HUES6 (cell line): Measurements from ENCODE around the gene ZBTB20.

Source experiments
- H3K27ac ChIP-seq: 2 replicates; pipeline ENCODE4 v1.7.0; 2013; ENCODE audit warnings: low read depth, mild to moderate bottlenecking, low read length, inconsistent platforms
- H3K27me3 ChIP-seq: 2 replicates; pipeline ENCODE4 v1.6.1; 2013; ENCODE audit warnings: low read length; ENCODE audit not compliant: control insufficient read depth, insufficient read depth
- H3K36me3 ChIP-seq: 2 replicates; pipeline ENCODE4 v1.6.1; 2013; ENCODE audit warnings: low read length; ENCODE audit not compliant: control insufficient read depth, insufficient read depth
- H3K4me1 ChIP-seq: 2 replicates; pipeline ENCODE4 v1.6.1; 2013; ENCODE audit warnings: low read length; ENCODE audit not compliant: control insufficient read depth, insufficient read depth
- H3K4me3 ChIP-seq: 2 replicates; pipeline ENCODE4 v1.5.1; 2013; ENCODE audit warnings: low read depth, low read length
- H3K9ac ChIP-seq: one replicate; pipeline ENCODE4 v1.6.1; 2013; ENCODE audit warnings: mild to moderate bottlenecking, low read length
- H3K9me3 ChIP-seq: 2 replicates; pipeline ENCODE4 v1.6.1; 2013; ENCODE audit warnings: low read depth, low read length; ENCODE audit not compliant: control insufficient read depth, insufficient read depth

Gene ZBTB20

DNA sequence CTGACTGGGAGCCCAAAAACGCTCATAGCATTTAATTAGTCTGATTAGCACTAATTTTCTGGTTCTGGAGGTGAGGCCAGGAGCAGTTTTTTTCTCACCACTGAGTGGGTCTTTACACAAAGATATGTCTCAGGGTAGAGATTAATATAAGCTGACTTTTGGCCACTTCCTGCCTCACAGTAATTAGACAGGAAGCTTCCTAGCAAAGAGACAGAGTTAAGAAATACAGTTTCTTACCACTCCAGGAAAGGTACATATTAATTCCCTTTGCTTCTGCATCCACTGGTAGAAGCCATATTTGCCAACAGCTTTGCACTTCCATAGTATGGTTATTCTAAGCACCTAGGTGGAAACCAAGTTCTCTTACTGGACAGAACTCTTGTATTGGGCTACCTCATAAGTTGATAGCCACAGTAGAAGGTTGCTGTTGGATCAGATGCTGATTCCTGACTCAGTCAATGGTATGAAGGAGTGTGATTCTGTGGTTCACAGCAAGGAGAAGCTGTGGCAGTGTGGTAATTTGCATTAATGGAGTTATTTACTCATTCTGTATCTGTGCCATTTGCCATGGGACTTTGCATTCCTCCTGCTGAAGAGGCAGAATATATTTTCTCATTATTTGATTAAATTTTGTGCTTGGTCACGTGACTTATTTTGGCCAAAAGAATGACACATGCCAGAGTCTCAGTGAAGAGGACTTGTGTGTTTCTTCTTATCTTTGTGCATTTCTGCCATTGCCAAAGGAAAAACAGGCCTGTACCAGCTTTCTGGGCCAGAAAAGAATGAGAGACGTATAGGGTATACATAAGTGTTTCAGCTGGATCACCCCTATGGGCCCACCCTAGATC, 17.5 kb upstream of the ZBTB20 start:
- Histone ChIP-seq H3K27ac (no peak overlapping the region), H3K9ac (no peak overlapping the region), H3K27me3 (no peaks in the 10 kb centered on the region), H3K36me3 (no peaks in the 10 kb centered on the region), H3K4me1 (no peaks in the 10 kb centered on the region), H3K9me3 (no peaks in the 10 kb centered on the region), H3K4me3 (no peak overlapping the region)

DNA sequence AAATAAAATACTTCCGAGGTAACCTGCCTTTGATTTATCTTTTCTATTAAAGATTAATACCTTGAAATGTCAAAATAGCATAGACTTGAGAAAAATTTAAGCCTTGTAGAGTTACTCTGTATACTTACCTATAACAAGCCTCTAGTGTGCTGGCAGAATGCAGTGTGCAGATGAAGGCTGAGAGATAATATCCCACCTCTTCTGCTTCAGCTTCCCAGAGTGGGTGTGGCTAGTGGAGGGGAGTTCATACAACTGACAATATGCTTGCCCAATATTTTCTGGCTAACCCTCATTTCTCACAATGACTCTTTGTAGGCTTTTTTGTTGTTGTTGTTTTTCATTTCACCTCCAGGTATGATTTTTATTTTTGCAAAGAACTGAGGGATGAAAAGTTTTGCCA, 15.7 kb upstream of the ZBTB20 start:
- no peak overlapping the region for H3K9ac ChIP-seq
- no peaks in the 10 kb centered on the region for H3K36me3 ChIP-seq
- H3K27ac ChIP-seq = no peak overlapping the region
- H3K27me3 ChIP-seq = no peaks in the 10 kb centered on the region
- no peak overlapping the region for H3K4me3 ChIP-seq
- peaks cover 15% of the 10 kb centered on the region for H3K9me3 ChIP-seq
- no peaks in the 10 kb centered on the region for H3K4me1 ChIP-seq

GRCh38 chr3:115161866-115162265, 14.8 kb upstream of the ZBTB20 start:
- H3K9me3 ChIP-seq = peaks cover 19% of the 10 kb centered on the region
- no peak overlapping the region for H3K9ac ChIP-seq
- H3K27me3 ChIP-seq = no peaks in the 10 kb centered on the region
- no peak overlapping the region for H3K4me3 ChIP-seq
- H3K36me3 ChIP-seq = no peaks in the 10 kb centered on the region
- no peak overlapping the region for H3K27ac ChIP-seq
- H3K4me1 ChIP-seq = no peaks in the 10 kb centered on the region

DNA sequence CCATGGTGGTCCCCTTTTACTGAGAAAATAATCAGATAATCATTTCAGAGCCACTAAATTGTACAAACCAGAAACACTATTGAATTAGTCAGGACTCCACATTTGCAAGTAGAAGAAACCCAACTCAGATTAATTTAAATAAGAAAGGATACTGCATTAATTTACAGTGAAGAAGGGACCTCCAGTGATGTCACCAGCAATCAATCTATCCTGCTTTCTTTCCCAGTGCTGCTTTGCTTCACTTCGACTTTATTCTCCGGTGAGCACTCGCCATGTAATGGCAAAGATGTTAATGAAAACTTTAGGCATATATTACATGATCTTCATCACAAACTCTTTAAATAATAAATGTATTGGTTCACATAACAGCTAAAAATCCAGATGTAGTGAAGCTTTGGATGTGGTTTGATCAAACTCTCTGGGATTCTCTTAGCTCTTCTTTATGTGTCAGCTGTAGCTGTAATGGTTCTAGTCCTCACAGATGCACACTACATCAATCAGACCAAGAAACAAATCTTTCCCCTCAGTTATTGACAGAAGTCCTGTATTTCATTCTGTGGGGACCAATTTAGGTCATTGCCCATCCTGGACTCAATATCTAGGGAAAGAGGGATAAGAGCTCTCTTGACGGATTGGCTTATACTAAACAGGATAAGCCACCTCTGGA, 14.2 kb upstream of the ZBTB20 start:
- peaks cover 19% of the 10 kb centered on the region for H3K9me3 ChIP-seq
- no peak overlapping the region for H3K4me3 ChIP-seq
- no peak overlapping the region for H3K27ac ChIP-seq
- peaks cover 4% of the 10 kb centered on the region for H3K4me1 ChIP-seq
- H3K9ac ChIP-seq = no peak overlapping the region
- H3K36me3 ChIP-seq = no peaks in the 10 kb centered on the region
- H3K27me3 ChIP-seq = no peaks in the 10 kb centered on the region

- H3K36me3 ChIP-seq = no peaks in the 10 kb centered on the region
- H3K9me3 ChIP-seq = peaks cover 19% of the 10 kb centered on the region
- H3K9ac ChIP-seq = no peak overlapping the region
- H3K4me1 ChIP-seq = peaks cover 8% of the 10 kb centered on the region
- no peaks in the 10 kb centered on the region for H3K27me3 ChIP-seq
- H3K27ac ChIP-seq = no peak overlapping the region
- no peak overlapping the region for H3K4me3 ChIP-seq
Measured at GRCh38 chr3:115160295-115160694, 13.2 kb upstream of the ZBTB20 start.

- no peak overlapping the region for H3K4me3 ChIP-seq
Measured at GRCh38 chr3:115156046-115156654, 9.1 kb upstream of the ZBTB20 start.

GRCh38 chr3:115154611-115155010, 7.5 kb upstream of the ZBTB20 start:
- Histone ChIP-seq H3K9me3 (peaks cover 22% of the 10 kb centered on the region), H3K4me1 (peaks cover 8% of the 10 kb centered on the region), H3K36me3 (no peaks in the 10 kb centered on the region), H3K4me3 (no peak overlapping the region), H3K27ac (no peak overlapping the region), H3K9ac (no peak overlapping the region), H3K27me3 (no peaks in the 10 kb centered on the region)

More at GRCh38 chr3:115156046-115156654, 9.1 kb upstream of the ZBTB20 start:
- Histone ChIP-seq H3K4me1 (peaks cover 8% of the 10 kb centered on the region), H3K36me3 (no peaks in the 10 kb centered on the region), H3K9ac (no peak overlapping the region), H3K27me3 (no peaks in the 10 kb centered on the region), H3K9me3 (peaks cover 22% of the 10 kb centered on the region), H3K27ac (no peak overlapping the region)

GRCh38 chr3:115151921-115152320, 4.8 kb upstream of the ZBTB20 start:
- H3K36me3 ChIP-seq = no peaks in the 10 kb centered on the region
- peaks cover 11% of the 10 kb centered on the region for H3K4me1 ChIP-seq
- no peak overlapping the region for H3K9ac ChIP-seq
- H3K4me3 ChIP-seq = no peak overlapping the region
- H3K9me3 ChIP-seq = 0 out of 2 replicates have a peak, but pooled peaks cover 3% of the 10 kb centered on the region
- no peak overlapping the region for H3K27ac ChIP-seq
- H3K27me3 ChIP-seq = no peaks in the 10 kb centered on the region

DNA sequence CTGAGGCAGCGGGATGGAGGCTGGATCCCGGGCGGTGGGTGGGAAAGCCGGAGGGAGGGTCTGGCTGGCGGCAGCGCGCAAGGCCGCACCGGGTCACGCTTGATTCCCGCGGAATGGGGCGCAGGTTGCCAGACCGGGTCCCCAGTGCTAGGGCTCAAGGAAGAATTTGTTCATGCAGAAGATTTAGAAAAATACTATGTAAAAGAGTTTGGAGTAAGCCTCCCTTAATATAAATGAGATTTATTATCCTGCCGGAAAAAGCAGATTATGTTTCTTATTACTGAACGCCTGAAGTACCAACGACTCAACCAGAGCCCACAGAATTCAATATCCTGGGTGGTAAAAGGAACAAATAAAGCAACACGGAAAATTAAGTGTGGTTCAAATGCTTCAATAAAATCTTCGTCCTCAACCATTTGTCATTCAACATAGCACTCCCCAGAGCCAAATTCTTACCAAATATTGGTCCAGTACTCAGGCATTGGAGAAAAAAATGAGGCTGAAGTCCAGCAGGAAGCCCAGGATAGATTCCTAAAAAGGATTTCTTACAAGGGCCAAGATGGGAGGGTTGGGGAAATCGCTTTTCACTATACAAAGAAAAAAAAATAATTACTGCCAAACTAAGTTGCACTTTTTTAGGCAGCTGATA, 1.2 kb upstream of the ZBTB20 start:
- Histone ChIP-seq H3K27ac (peak overlapping the region; percentile 58), H3K4me3 (peak overlapping the region; percentile 81), H3K4me1 (0 out of 2 replicates have a peak, but pooled peaks cover 3% of the 10 kb centered on the region), H3K36me3 (no peaks in the 10 kb centered on the region), H3K9ac (peak overlapping the region; percentile 75), H3K9me3 (0 out of 2 replicates have a peak, but pooled peaks cover 3% of the 10 kb centered on the region), H3K27me3 (no peaks in the 10 kb centered on the region)

GRCh38 chr3:115147329-115148141, 447 bp upstream of the ZBTB20 start:
- H3K9me3 ChIP-seq = 0 out of 2 replicates have a peak, but pooled peaks cover under 1% of the 10 kb centered on the region
- H3K4me1 ChIP-seq = 0 out of 2 replicates have a peak, but pooled peaks cover 3% of the 10 kb centered on the region
- peak overlapping the region; percentile 75 for H3K9ac ChIP-seq
- peak overlapping the region; percentile 81 for H3K4me3 ChIP-seq
- H3K27me3 ChIP-seq = no peaks in the 10 kb centered on the region
- H3K27ac ChIP-seq = peak overlapping the region; percentile 58
- no peaks in the 10 kb centered on the region for H3K36me3 ChIP-seq
